ENCODE data around the gene CXXC4. TPM values are rescaled to one million over a fixed set of nuclear protein-coding genes. Genes with fewer than 3 reads are reported as not detected.

CXXC4 gene
- total RNA-seq, 1 experiment from 2014 or later = 0.54 TPM

- Histone ChIP-seq H3K27ac (ENCODE audit: low read depth, low read length) (no peak overlapping the region), H3K4me1 (ENCODE audit: control insufficient read depth in 1 of 2, insufficient read depth in 2 of 2, low read length in 2 of 2) (no peaks in the 10 kb centered on the region), H3K27me3 (ENCODE audit: insufficient read depth, low read length) (no peaks in the 10 kb centered on the region), H2AFZ (ENCODE audit: low read depth, low read length, poor library complexity, severe bottlenecking) (no peak overlapping the region), H4K20me1 (ENCODE audit: insufficient read depth) (no peaks in the 10 kb centered on the region; the same call in 1 of the 2 replicates), H3K9me2 (ENCODE audit: insufficient read depth) (no peaks in the 10 kb centered on the region; the same call in 1 of the 2 replicates), H3K9ac (ENCODE audit: low read length) (no peak overlapping the region), H3K36me3 (ENCODE audit: control insufficient read depth in 1 of 2, insufficient read depth in 2 of 2, low read length in 2 of 2) (no peaks in the 10 kb centered on the region), H3K4me3 (replicated peaks in 1 of 2; ENCODE audit: low read depth in 1 of 2, low read length in 2 of 2) (no peak overlapping the region), H3K4me2 (ENCODE audit: low read length) (no peak overlapping the region), H3K79me2 (ENCODE audit: insufficient read depth, low read length) (no peaks in the 10 kb centered on the region), H3K9me3 (ENCODE audit: control insufficient read depth in 1 of 2, insufficient read depth in 1 of 2, low read depth in 1 of 2, low read length in 2 of 2) (no peaks in the 10 kb centered on the region)
- ChIA-PET POLR2A (no interaction called here), RAD21 (ENCODE audit: low non-redundant PET in 1 of 2, low total read pairs in 2 of 2, uncharacterized antibody in 2 of 2, unreplicated experiment in 2 of 2) (no interaction called here), CTCF (interaction anchor here (0.6 kb wide), 1 partner anchor 143 kb away, joined by 3 read pairs; no protein-coding TSS in a partner anchor)
- DNase-seq (ENCODE audit: low read depth, low spot score) = no peak
- TF ChIP-seq SRF (IDR thresholded peaks at IDR 0.05; ENCODE audit: low read depth) = no peak
- no TSS peak for BruUV-seq (replicated peaks)
- no peak for ATAC-seq
- intact Hi-C loops (cut with micrococcal nuclease) = no loop called here
Measured at GRCh38 chr4:104436542-104436941, 58.2 kb downstream of the CXXC4 start.

GRCh38 chr4:104429150-104429741 is 65.4 kb downstream of the CXXC4 start:
- ATAC-seq (no peak), DNase-seq (ENCODE audit: low read depth, low spot score) (no peak)
- Histone ChIP-seq H3K27me3 (ENCODE audit: insufficient read depth, low read length) (no peaks in the 10 kb centered on the region), H3K9me3 (ENCODE audit: control insufficient read depth in 1 of 2, insufficient read depth in 1 of 2, low read depth in 1 of 2, low read length in 2 of 2) (no peaks in the 10 kb centered on the region), H4K20me1 (ENCODE audit: insufficient read depth) (no peaks in the 10 kb centered on the region), H3K79me2 (ENCODE audit: insufficient read depth, low read length) (no peaks in the 10 kb centered on the region), H3K36me3 (ENCODE audit: control insufficient read depth in 1 of 2, insufficient read depth in 2 of 2, low read length in 2 of 2) (no peaks in the 10 kb centered on the region), H3K9me2 (ENCODE audit: insufficient read depth) (no peaks in the 10 kb centered on the region), H3K27ac (ENCODE audit: low read depth, low read length) (no peak overlapping the region), H3K4me3 (replicated peaks in 1 of 2; ENCODE audit: low read depth in 1 of 2, low read length in 2 of 2) (no peak overlapping the region), H3K4me2 (ENCODE audit: low read length) (no peak overlapping the region), H3K4me1 (ENCODE audit: control insufficient read depth in 1 of 2, insufficient read depth in 2 of 2, low read length in 2 of 2) (no peaks in the 10 kb centered on the region), H2AFZ (ENCODE audit: low read depth, low read length, poor library complexity, severe bottlenecking) (no peak overlapping the region), H3K9ac (ENCODE audit: low read length) (no peak overlapping the region)
- POLR2A ChIA-PET = interaction anchor here (0.6 kb wide), 1 partner anchor 37 kb away, joined by 3 read pairs; no protein-coding TSS in a partner anchor
- CTCF ChIA-PET = no interaction called here
- RAD21 ChIA-PET (ENCODE audit: low non-redundant PET in 1 of 2, low total read pairs in 2 of 2, uncharacterized antibody in 2 of 2, unreplicated experiment in 2 of 2) = no interaction called here
- no TSS peak for BruUV-seq (replicated peaks)
- intact Hi-C loops (cut with micrococcal nuclease) = no loop called here
- no peak for TF ChIP-seq YY1 (IDR thresholded peaks at IDR 0.05; ENCODE audit: extremely low read depth, insufficient replicate concordance, low read depth, low read length)
- TF ChIP-seq EZH2phosphoT487 (IDR thresholded peaks at IDR 0.05; ENCODE audit: borderline replicate concordance) = no peak
- no peak for TF ChIP-seq REST (IDR thresholded peaks at IDR 0.05; ENCODE audit: low read depth)
- TF ChIP-seq ZFX (IDR thresholded peaks at IDR 0.05) = no peak
- no peak for TF ChIP-seq CTCF (IDR thresholded peaks at IDR 0.05 in 2 of 3, conservative IDR thresholded peaks at IDR 0.05 in 1 of 3; ENCODE audit: borderline replicate concordance in 1 of 3, insufficient read depth in 1 of 3, low read depth in 2 of 3, low read length in 2 of 3)
- no peak for TF ChIP-seq POLR2A (IDR thresholded peaks at IDR 0.05; ENCODE audit: borderline replicate concordance, extremely low read depth, insufficient read depth, insufficient read length)
- no peak for TF ChIP-seq ZBTB33 (IDR thresholded peaks at IDR 0.05; ENCODE audit: extremely low read depth, insufficient replicate concordance, low read length)
- no peak for TF ChIP-seq RAD21 (IDR thresholded peaks at IDR 0.05; ENCODE audit: low read depth)
- no peak for TF ChIP-seq CEBPB (IDR thresholded peaks at IDR 0.05; ENCODE audit: low read depth)
- no peak for TF ChIP-seq EZH2 (IDR thresholded peaks at IDR 0.05)
- TF ChIP-seq SRF (IDR thresholded peaks at IDR 0.05; ENCODE audit: low read depth) = no peak
- no peak for TF ChIP-seq SP1 (IDR thresholded peaks at IDR 0.05; ENCODE audit: low read depth)
- TF ChIP-seq JUND (IDR thresholded peaks at IDR 0.05) = no peak

Measured in HCT116 (cell line).